Measurements from ENCODE around the gene HADHB.

Gene HADHB

DNA sequence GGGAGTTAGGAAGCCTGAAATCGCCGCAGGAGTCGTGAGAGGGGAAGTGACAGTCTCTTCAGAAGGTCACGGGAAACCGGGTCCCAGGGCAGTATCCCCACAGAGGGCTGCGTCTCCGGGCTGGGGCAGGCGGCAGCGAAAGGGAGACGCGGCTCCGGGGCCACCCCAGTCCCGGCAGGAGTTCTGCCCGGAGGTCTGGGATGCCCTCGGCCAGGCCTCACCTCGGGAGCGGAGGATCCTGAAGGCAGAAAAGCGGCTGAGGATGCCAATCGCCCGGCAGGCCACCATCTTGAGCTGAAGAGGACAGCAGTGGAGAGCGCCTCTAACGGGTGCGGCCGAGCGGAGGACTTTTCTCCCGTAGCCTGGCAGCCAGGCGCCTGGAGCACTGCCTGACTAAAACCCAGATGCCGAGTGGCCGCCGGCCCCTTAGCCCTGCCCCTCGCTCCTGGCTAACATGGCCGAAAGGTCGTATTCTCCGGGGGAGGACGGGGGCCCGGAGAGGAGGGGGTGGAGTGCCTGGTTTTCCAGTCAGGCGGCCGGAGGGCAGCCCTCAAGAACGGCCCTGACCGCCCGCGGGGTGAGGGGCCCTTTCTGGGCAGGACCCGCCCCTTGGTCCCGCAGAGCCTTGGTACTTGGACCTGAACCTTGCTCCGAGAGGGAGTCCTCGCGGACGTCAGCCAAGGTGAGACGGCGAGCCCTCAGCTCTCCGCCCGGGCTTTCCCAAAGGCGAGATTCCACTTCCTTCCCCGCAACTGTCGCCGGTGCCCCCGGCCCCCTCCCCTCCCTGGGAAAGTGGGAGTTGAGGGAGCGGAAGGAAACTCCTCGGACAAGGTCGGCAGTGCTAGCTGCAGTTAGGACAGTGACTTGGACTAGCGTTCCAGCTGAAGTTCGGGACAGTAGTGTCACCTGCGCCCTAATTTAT, at the start of gene HADHB, which contains the start of gene HADHA:
Gene HADHB, plus strand, starts transcription at position 631 of the 922 bp plus-strand sequence. CDS start 9,316 bp downstream, outside the sequence.
Gene HADHA, minus strand, starts transcription at position 324 of the 922 bp plus-strand sequence. Its CDS starts 36 bp downstream, at position 288.
- peak; percentile 87 for DNase-seq (ENCODE audit: low spot score)

DNA sequence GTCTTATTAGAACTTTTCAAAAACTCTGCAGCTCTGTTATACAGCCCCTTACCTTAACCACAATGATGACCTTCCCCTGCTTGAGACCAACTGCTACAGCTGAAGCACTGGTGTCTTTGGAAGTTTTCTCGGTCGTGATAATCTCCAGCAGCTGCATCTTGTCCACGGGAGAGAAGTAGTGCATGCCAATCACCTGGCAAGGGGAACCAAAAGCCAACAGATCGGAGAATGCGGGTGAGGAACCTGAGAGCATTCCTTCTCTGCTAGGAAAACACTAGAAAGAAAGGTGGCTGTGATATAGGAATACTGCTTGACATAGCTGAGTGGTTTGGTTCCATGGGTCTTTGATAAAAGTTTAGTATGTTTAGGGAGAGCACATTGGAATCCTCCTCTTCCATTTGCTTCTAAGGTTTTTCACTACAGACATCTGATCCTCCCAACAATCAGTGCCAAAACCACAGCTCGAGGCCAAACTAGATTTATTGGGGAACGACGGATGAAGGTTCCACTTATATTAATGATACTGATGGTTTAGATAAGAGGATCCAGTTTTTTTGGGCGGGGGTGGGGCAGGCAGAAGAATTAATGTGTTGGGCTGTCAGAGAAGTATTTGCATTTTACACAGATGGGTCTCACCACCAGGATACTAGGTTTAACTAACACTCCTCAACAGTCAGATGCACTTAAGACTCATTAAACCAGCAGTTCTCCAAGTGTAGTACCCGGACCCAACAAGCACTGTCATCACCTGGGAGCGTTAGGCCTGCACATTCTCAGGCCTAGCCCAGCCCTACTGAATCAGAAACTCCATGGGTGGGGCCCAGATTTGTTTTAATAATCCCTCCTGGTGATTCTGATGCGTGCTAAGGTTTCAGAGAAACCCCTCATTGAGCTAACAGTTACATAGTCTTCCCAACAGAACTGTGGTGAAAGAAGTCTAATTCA, 49.4 kb upstream of the HADHB start:
- DNase-seq (ENCODE audit: low spot score): no peak

DNA sequence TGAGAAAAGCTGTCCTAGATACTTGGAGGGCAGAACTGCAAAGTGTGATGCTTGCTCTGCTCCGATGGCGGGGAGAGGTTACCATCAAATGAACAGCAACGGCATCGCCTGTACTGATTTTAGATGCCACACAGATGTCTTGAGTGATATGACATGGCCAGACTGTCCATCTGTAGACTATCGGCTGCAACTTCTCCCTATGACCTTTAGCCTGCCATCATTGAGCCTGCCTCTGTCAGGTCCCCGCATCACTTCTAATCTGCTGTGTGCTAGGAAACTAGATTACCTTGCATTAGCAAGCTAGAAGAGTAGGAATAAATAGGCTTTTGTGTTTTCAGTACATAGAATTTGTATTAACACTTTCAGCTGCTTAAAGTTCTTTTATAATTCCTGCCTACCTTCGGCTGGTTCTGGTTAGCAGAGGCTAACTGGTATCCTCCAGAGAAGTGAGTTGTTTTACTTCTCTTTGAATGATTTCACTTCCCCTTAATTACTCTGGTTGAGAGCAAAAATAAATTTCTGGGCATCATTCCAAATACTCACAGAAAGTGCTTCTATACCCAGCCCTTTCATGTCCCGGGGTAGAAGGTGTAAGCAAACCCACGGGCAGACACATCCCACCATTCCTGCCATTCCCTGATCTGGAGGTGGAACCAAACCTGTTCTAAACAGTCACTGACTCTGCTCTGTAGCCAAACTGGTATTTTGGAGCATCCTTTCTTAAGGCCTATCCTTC, 47.9 kb upstream of the HADHB start:
- peak; percentile 62 for DNase-seq (ENCODE audit: low spot score)

DNA sequence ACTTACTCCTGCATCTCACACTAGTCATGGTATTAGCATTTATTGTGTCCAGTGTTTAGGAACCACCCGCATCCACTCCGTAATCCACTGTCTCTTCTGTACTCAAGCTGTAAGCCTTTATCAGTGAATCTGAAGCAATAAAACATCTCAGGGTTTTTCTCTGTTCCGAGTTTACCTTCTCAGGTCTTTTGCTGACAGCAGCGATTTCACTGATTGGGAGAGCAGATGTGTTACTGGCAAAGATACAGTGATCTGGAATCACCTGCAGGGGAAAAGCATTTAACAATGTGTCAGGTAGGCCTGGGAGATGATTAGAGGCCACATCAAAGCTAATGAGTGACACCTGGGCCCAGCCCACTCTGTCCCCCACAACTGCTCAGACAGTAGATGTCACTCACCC, 47.2 kb upstream of the HADHB start:
- DNase-seq (ENCODE audit: low spot score): no peak

DNA sequence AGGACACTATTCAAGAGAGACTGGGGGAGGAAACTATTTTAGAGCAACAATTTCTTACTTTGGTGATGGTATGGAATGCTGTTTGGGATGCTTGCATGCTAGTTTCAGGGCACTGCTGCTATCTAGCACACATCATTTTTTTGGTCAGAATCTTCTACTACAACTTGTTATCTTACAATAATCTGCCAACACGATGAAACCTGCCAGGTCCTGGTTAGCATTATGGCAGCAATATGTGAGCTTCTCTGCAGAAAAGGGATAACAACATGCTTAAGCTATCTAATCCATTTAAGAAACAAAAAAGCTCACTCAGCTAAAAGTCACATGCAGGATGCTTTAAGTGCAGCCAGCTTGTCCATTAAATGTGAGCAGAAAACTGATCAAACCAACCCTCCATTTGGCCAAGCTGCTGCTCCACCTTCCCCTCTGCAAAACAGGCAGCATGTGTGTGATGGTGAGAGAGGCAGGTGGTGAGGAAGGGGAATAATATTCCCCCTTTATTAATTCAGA, 41.7 kb upstream of the HADHB start:
- no peak for DNase-seq (ENCODE audit: low spot score)

DNA sequence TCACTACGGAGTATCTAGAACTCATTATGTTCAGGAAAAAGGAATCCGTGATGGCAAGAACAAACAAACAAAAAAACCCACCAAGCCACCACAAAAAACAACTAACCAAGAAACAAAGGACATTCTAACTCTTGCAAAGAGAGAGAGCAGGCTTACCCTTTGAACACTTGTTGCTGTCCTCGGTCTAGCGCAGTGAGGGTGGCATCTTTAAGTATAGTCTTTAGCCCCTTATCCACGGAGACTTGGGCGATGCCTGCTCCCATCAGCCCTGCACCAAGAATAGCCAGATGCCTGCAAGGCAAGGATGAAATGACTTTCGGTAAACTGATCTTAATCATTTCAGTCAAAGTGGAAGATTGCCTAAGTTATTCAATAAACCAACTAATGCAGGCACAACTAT, 40.8 kb upstream of the HADHB start:
- no peak for DNase-seq (ENCODE audit: low spot score)

DNA sequence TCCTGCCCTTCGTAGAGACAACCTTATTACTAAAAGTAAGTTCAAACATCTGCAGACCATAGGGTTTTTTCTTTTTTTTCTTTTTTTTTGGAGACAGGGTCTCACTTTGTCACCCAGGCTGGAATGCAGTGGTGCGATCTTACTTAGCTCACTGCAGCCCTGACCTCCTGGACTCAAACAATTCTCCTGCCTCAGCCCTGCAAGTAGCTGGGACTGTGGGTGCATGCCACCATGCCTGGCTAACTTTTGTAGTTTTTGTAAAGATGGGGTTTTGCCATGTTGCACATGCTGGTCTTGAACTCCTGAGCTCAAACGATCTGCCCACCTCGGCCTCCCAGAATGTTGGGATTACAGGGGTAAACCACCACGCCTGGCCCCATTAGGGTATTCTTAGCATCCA, 32.7 kb upstream of the HADHB start:
- DNase-seq (ENCODE audit: low spot score): no peak

DNA sequence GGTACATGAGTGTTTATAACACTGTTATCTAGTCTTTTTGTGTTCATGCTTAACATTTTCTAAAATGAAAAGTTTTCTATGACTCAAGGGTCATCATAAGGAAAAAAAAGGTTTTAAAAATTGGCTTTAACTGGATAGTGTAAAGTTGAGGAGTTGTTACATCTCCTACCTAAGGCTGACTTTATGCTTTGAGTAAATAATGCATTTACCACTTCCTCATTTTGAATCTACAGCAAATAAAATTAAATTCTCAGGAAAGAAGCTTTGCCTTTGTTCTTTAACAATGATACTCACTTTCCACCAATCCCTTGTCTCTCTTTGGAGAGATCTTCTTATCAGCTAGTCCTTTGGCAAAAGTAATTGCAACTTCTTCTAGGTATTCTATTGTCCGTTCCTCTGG, 30.0 kb upstream of the HADHB start:
- DNase-seq (ENCODE audit: low spot score): no peak

DNA sequence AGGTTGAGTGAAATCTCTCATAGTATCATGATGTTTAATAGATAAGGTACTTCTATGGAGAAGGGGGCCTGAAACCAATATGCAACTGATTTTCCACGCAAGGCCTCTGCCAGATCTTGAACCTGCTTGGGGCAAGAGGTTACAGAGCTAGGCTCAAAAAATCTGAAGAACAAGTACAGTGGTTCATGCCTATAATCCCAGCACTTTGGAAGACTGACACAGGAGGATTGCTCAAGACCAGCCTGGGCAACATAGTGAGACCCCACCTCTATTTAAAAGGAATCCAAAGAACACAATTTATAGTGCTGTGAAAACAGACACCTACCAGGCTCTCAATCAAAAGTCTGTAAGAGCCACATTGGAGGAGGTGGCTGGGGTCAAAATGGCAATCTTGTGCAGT, 28.9 kb upstream of the HADHB start:
- DNase-seq (ENCODE audit: low spot score): no peak

DNA sequence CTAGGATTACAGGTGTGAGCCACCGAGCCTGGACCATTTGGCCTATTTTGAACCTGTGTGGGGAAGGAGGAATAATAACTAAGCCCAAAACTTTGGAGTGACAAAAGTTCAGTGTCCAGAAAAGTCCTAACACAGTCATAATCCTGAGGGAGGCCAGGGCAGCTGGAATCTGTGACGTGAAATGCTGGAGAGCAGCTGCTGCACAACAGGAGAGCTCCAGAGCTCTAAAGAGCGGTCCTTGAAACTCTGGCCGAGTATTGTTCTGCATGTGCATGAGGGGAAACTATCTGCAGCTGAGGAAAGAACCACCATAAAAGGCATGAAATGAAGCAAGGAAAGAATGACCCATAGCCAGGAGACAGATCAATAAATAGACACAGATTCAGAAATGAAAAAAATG, 28.2 kb upstream of the HADHB start:
- no peak for DNase-seq (ENCODE audit: low spot score)

DNA sequence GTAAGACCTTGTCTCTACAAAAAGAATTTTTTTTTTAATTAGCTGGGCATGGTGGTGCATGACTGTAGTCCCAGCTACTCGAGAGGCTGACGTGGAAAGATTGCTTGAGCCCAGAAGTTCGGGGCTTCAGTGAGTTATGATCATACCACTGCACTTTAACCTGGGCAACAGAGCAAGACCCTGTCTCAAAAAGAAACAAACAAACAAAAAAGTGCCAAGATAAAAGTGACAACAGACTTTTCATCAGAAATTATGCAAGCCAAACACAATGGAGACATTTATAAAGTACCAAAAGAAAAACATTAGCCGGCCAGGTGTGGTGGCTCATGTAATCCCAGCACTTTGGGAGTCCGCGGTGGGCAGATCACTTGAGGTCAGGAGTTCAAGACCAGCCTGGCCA, 27.0 kb upstream of the HADHB start:
- no peak for DNase-seq (ENCODE audit: low spot score)

DNA sequence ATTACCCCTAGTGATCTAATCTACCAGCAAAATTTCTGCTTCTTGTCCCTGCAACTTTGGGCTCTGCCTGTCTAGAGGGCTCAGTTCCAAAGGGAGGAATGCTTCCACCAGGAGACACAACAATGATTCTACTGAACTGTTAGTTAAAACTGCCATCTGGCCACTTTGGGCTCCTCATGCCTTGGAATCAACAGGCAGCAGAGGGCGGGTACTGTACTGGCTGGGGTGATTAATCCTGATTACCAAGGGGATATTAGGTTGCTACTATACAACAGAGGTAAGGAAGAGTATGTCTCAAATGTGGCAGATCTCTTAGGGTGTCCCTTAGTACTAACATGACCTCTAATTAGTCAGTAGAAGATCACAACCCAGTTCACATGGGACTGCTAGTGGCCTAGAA, 21.7 kb upstream of the HADHB start:
- DNase-seq (ENCODE audit: low spot score): peak; percentile 53

DNA sequence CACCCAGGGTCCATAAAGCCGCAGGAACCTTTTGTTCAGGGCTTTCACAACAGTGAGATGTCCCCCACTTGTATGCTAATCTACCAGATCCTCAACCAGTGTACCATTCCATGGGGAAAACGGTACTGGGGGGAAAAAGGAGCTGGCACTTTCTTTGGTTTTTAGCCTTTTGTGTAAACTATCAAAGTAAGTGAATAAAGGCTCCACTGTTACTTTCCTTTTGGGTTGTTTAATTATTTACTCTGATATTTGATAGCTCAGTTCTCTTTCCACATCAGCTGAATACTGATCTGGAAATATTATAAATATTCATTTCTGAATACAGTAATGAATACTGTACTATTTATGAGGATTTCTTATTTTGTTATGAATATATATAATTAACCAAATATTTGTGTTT, 20.6 kb upstream of the HADHB start:
- DNase-seq (ENCODE audit: low spot score): no peak

DNA sequence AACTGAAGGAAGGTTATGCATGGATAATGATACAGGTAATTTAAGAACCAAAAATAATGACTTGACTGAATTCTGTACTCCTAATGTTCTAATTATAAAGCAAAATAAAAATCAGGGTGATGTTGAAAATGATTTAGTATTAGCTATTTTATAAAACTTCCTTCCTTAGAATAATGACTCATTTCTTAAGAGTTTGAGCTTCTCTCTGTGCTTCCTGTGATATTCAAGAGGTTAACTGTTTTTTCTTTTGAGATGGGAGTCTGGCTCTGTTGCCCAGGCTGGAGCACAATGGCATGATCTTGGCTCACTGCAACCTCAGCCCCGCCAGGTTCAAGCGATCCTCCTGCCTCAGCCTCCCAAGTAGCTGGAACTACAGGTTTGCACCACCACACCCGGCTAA, 15.1 kb upstream of the HADHB start:
- no peak for DNase-seq (ENCODE audit: low spot score)

DNA sequence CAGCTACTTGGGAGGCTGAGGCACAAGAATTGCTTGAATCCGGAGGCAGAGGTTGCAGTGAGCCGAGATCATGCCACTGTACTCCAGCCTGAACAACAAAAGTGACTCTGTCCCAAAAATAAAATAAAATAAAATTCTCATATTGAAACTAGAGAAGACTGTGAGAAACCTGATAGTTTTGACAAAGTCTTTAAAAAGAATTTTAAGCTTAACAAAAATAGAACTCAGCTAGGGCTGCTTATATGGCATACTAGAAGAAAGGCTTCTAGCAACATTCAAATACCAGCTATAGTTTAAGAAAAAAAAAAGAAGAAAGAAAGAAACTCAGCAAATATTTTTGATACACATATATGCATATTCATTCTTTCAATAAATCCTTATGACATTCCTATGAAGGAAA, 13.9 kb upstream of the HADHB start:
- DNase-seq (ENCODE audit: low spot score): no peak

DNA sequence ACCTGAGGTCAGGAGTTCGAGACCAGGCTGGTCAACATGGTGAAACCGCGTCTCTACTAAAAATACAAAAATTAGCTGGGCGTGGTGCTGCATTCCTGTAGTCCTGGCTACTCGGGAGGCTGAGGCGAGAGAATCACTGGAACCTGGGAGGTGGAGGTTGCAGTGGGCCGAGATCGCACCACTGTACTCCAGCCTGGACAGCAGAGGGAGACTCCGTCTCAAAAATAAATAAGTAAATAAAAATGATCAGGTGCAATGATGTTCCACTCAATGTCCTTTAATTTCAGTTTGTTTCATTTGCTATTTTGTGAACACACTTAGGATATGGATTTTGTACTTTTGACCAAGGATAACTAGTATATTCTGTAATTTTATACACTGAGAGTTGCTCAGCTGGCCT, 9.7 kb upstream of the HADHB start:
- no peak for DNase-seq (ENCODE audit: low spot score)

DNA sequence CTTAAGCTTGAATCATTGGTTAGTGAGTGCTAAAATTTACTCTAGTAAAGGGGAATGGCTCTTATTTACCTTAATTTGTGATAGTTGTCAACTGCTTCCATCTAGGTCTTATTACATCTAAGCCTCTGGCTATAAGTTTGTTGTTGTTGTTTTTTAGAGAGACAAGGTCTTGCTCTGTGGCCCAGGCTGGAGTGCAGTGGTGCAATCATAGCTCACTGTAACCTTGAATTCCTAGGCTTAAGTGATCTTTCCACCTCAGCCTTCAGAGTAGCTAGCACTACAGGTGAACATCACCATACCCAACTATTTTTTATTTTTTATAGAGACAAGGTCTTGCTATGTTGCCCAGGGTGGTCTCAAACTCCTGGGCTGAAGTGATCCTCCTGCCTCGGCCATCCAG, 6.9 kb upstream of the HADHB start:
- DNase-seq (ENCODE audit: low spot score): no peak

DNA sequence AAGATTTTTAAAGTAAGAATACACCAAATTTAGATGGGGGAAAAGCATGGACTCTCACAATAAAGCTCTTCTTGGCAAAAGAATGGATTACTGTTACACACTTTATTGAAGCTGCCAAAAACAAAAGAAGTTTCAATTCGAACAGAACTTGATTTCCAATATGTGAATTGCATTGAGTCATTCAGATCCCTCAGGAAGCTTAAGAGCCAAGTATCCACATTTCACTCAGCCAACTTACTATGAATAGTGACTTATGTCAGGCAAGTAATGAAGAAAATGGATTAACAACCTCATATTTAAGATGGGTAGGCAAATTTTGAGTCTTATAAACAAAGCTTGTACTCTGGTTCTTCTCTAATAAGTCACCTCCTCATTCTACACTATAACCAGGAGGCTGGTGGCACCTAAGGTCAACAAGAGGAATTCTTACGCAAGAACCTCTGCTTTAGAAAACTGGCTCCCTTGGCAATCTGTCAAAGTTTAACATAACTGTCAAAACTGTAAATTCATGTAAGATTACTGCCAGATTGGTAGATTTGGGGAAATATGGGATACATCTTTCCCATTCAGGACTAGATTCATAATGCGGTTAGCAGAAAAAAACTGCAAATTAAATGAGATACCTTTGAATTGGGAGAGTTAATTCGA, 6.3 kb upstream of the HADHB start:
- DNase-seq (ENCODE audit: low spot score): no peak

DNA sequence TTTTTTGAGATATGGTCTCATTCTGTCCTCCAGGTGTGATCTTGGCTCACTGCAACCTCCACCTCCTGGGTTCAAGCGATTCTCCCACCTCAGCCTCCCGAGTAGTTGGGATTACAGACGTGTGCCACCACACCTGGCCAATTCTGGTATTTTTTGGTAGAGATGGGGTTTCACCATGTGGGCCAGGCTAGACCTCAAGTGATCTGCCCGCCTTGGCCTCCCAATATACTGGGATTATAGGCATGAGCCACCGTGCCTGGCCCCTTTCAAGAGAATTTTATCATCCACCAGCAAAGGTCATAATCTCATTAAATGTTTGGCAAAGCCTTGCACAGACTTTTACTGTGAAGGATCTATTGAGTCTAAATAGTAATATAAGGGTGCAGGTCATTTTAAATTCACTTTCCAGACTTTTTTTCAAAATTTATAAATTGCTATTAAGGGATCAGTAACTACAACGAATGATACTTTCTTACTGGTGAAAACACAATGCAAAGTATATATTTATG, 2.8 kb upstream of the HADHB start:
- DNase-seq (ENCODE audit: low spot score): no peak

DNA sequence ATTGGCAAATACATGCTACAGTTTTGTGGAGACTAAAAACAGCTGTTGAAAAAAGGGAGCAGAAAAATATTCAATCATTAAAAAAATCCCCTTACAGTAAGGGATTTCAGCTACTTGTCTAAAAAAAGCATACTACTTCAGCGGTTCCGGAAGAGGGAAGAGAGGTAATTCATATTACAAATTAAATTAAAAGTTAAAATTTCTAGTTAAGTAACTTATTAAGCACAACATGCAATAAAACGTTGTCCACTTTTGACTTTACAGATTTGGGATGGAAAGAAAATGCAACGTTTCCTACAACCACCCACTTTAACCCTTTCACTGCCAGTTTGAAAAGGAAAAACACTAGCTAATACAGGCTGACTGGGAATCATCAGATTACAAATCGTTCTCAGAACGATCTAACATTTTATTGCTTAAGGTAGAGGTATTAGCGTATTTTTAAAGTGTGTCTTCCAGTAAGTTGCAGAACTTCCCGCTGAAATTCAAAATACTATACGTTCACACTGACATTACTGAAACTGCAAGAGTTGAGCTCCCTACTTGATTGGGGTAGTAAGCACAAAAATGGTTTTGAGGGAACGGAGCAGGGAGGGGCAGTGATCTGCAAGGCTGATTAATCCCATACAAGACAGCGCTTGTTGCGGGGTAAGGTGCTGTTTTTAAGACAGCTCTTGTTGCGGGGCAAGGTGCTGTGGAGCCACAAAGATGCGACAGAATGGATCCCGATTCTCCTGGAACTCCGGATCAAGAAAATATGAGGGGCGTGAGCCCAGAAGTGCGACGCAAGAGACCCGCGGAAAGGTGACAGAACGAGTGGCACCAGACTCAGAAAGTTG, 1.1 kb upstream of the HADHB start:
- peak; percentile 67 for DNase-seq (ENCODE audit: low spot score)
